Measurements from ENCODE around the gene AFG1L. TPM values are rescaled to one million over a fixed set of nuclear protein-coding genes. Genes with fewer than 3 reads are reported as not detected.
A peak's percentile ranks its signal among the peaks of the same experiment; 100 is the strongest.

Gene AFG1L
- total and polyA plus RNA-seq, 2 experiments from 2014 or later: 4.1 to 8.7 TPM

GRCh38 chr6:108564178-108564577, 269.3 kb downstream of the AFG1L start:
- no peaks in the 10 kb centered on the region for H3K9me2 ChIP-seq (ENCODE audit: insufficient read depth)
- H3K27me3 ChIP-seq (ENCODE audit: insufficient read depth): peaks cover 26% of the 10 kb centered on the region
- H3F3A ChIP-seq (replicated peaks; ENCODE audit: low read depth): no peaks in the 10 kb centered on the region
- H4K20me1 ChIP-seq (replicated peaks; ENCODE audit: insufficient read depth): peaks cover 17% of the 10 kb centered on the region
- H3K4me2 ChIP-seq: peak overlapping the region; percentile 85
- TF ChIP-seq ZNF462 (CRISPR knock-in tag; IDR thresholded peaks at IDR 0.05) (no peak), CREB1 (CRISPR knock-in tag; IDR thresholded peaks at IDR 0.05; ENCODE audit: low read depth) (no peak), EZH2 (IDR thresholded peaks at IDR 0.05; ENCODE audit: low read depth, unreplicated experiment) (no peak), CTCF (conservative IDR thresholded peaks at IDR 0.05; ENCODE audit: low read depth in 2 of 2) (no peak)
- ATAC-seq (no peak), DNase-seq (ENCODE audit: low spot score) (no peak)
- Mint-ChIP-seq H3K27ac (no peak overlapping the region), H3K4me3 (peak overlapping the region; percentile 97), H3K9me3 (peaks cover 6% of the 10 kb centered on the region; the same call in 2 of the 3 replicates), H3K4me1 (peaks cover 33% of the 10 kb centered on the region), H3K27me3 (ENCODE audit: insufficient read depth, low read depth, poor library complexity) (peaks cover 20% of the 10 kb centered on the region), H3K36me3 (ENCODE audit: low read depth) (peaks cover 13% of the 10 kb centered on the region; the same call in 2 of the 3 replicates)
- no peaks in the 10 kb centered on the region for H3K36me3 ChIP-seq (ENCODE audit: insufficient read depth)
- peaks cover 30% of the 10 kb centered on the region for H3K4me1 ChIP-seq (ENCODE audit: insufficient read depth)
- H2AFZ ChIP-seq: no peak overlapping the region
- no peak overlapping the region for H3K27ac ChIP-seq (ENCODE audit: low read depth)
- H3K4me3 ChIP-seq: no peak overlapping the region
- H3K79me2 ChIP-seq (replicated peaks; ENCODE audit: insufficient read depth): peaks cover 72% of the 10 kb centered on the region

Data from GM23338 (cell line).